ENCODE measurements around the gene TDRKH.
A peak's percentile ranks its signal among the peaks of the same experiment; 100 is the strongest.

The TDRKH gene, protein sequence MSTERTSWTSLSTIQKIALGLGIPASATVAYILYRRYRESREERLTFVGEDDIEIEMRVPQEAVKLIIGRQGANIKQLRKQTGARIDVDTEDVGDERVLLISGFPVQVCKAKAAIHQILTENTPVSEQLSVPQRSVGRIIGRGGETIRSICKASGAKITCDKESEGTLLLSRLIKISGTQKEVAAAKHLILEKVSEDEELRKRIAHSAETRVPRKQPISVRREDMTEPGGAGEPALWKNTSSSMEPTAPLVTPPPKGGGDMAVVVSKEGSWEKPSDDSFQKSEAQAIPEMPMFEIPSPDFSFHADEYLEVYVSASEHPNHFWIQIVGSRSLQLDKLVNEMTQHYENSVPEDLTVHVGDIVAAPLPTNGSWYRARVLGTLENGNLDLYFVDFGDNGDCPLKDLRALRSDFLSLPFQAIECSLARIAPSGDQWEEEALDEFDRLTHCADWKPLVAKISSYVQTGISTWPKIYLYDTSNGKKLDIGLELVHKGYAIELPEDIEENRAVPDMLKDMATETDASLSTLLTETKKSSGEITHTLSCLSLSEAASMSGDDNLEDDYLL

DNA sequence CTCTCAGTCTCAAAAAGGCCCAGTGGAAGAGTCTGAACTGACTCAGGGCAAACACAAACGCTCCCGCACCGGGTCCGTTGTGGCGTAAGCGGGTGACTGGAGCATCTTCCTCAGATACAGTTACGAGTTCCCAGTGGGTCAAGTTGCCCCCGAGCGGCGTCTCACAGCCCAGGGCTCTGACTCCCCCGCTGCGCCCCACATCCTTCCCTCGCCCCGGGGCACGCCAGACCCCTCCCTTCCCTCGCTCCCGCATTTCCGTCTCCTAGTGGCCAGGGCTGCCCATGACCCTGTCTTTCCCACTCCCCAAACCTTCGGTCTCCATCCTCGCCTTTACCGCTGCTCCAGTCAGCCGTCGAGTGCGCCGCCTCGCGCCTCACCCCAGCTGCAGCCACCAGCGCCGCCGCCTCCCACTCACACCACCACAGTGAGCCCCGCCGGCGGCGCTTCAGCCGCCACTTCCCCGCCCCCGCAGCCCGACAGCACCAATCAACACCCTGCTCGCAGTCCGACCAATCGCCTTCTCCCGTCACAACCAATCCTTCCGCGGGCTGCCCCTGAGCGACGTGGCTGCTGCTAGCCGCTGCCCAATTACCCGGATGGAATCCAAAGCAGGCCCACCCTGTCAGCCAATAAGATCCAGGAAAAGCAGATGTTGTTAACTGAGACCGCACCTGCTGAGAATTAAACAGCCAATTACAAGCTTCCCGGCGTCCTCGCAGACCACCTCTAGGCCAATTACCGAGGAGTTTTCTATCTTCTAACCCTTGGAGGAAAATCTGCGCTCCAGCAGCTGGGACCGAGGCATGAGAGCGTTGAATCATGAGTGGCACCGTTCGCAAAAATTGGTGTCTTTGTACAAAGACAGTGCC is at the start of gene TDRKH:
Gene TDRKH, minus strand, starts transcription at position 430 of the 869 bp plus-strand sequence. CDS start 7,478 bp downstream, outside the sequence.
- DNase-seq = peak; percentile 88 to 99

DNA sequence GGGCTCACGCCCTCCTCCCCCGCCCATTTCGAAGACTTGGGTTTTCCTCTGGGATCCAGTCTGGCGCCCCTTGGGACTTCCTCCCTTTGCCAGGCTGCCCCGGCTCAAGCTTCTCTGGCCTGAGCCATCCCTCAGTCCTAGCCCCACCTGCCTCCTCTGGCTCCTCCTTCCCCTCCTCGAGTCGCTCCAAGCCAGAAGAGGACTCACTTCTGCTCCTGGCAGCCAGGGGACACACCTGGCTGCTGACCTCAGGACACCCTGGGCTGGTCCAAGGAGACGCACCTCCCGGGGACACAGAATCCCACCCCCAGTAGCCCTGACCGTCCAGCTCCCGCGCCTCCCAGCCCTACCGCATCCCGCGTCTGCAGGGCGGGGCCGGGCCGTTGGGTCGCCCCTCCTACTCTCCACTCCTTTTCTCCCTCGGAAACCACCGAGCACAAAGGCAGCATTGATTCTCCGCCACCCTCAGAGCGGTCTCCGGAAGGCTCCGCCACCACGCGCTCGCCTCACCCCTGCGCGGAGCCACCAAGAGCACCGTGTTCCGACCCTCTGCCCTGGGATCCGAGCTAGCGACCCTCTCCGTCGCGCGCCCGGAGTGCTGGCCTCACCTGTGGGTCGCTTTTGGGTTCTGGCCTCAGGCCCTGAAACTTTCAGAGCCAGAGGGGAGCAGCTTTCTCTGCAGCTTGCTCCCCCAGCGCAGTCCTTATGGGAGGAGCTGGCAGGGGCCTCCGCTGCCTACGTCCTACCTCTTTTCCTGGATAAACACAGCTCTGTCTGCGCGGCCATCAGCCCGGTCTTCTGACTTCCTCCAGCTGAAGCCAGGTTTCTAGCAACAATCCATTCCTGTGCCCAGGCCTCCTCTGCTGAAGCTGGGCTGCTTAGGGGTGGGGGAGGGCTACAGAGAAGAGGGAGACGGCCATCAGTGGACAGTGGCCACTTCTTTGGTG is 49.4 kb upstream of the TDRKH start, which contains the start of gene C2CD4D:
Gene C2CD4D, minus strand, starts transcription at position 364 of the 947 bp plus-strand sequence. CDS start 831 bp downstream, outside the sequence.
- no peak for DNase-seq

DNA sequence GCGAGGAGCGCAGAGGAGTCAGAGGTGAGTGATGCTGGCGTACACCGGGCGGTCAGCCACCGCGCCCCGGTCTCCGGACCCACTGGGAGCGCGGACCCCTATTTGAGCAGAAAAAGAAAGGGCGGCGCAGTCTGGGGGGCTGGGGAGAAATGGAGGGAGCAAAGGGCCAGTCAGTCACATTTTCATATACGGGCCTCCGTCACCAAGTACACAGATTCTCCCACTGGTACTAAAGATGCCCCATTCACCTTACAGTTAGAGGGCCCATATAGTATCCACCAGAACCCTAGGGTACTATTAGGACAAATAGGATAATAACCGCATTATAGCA is 48.7 kb upstream of the TDRKH start:
- no peak for DNase-seq

DNA sequence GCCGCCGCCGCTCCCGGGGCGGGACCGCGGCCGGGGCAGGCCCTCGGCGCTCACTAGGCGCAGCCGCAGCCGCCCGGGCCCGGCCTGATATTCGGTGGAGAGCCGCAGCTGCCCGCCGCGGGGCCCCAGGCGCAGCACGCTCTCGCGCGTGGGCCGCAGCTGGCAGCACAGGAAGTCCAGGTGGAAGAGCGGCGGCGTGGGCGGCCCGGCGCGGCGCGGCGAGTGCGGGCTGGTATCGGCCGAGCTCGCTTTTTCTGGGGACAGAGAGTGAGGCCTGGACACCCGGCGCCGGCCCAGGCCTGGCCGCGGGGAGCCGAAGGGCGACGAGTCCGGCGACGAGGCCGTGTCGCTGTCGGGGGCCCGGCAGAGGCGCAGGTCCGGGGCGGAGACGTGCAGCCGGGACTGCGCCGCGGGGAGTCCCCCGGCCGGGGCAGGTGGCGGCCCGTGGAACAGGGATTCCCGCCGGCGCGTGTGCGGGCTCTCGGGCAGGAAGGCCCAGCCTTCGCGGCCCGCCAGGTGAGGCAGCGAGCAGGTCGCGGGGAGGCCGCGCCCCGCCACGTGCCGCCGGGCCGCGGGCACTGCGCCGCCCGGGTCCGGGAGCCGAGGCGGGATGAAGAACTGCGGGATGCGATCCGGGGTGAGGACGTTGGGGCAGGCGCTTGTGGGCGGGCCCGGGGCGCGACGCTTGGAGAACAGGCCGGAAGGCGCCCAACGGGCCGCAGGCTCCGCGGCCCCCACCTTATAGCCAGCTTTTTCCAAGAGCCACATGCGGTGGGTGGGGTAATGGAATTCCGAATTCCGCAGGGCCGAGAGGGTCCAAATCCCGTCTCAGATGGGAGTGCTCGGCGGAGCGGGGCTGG is 48.2 kb upstream of the TDRKH start:
- DNase-seq = no peak

DNA sequence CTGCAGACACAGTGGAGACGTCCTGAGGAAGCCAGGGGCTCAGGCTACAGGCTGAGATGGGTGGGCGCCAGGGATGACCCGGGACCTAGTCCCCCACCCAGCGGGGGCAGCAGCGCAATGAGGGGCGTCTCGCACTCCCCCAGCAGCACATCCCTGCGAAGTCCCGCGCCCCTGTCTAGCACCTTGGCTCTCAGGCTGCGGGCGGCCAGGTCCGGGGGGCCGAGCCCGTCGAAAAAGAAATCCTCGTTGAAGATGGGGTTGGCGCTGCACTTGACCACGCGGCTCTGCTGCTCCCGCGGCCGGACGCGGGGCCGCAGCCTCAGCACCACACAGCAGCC is 47.6 kb upstream of the TDRKH start:
- no peak for DNase-seq

DNA sequence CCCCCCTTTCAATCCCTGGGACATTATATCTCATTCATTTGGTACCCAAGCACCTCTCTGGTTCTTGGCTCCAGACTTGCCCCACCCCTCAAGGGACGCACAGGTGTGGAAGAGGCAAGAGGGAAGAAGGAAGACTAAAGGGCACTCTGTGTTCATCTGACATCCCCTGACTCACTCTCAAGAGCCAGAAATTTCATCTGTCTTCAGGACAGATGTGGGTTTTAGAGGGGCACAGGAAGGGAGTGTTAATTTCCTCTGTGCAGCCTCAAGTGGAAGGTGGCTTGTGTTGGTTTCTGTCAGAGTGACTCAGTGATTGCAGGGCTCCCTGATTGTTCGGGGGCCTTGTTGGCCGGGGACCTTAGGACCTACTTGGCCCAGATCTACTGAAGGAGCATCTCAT is 46.9 kb upstream of the TDRKH start:
- DNase-seq = no peak

DNA sequence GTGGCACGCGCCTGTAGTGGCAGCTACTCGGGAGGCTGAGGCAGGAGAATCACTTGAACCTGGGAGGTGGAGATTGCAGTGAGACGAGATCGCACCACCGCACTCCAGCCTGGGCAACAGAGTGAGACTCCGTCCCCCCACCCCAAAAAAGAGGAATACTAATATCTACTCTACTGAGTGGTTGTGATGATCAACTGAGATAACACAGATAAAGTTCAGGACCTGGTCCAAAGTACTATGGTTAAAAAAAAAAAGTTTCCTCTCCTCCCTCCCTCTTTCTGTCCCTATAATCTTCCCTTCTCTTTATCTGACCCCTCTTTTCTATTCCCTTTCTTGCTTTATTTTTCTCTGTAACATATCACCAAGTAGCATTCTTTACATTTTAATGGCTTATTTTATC is 45.3 kb upstream of the TDRKH start:
- DNase-seq = no peak

DNA sequence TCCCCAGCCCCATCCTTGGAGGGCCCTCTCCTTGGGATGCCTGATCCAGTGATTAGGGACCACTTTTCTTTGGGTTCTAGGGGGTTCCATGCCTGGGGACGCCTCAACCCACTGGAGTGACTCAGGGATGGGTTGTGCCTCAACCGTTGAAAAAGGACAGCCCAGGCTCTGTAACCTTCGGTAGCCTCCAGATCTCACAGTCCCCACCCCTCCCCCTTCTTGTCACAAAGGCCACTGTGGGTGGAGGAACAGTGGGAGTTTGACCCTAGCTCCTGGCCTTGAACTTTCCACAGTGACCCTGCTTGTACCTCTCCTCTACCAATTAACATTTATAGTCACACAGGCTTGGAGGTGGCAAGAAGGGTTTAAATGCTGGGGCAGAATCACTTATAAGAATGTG is 43.9 kb upstream of the TDRKH start:
- no peak for DNase-seq

DNA sequence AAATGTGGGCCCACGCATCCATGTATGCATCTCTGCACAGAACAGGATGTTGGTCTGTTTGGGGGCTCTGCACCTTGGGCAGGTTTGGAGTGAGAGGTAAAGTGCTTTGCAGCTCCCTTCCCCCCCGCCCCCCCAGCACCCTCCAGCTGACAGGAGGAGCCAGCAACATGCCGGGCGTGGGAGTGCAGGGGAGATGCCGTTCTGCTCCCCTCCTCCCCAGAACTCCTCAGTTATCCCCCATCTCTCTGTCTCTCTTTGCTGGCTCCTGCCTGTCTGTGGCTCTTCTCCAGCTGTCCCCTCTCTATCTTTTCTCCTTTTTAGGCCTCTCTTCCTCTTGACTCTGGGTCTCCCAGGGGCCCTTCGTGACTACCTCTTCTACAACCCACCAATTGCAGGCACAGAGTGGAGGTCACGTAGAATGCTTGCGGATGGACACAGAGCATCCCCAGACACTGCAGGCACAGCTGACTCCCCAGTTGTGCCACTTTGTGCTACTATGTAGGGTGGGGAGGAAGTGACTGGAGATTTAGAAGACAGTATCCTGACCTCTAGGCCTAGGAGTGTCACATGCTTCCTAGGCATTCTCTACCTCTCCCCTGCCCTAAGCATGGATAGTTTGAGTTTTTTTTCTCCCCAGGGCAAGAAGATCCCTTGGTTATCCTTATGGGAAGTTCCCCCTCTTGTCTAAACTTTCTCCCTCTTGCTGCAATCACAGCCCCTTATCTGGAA is 43.0 kb upstream of the TDRKH start:
- DNase-seq = no peak

DNA sequence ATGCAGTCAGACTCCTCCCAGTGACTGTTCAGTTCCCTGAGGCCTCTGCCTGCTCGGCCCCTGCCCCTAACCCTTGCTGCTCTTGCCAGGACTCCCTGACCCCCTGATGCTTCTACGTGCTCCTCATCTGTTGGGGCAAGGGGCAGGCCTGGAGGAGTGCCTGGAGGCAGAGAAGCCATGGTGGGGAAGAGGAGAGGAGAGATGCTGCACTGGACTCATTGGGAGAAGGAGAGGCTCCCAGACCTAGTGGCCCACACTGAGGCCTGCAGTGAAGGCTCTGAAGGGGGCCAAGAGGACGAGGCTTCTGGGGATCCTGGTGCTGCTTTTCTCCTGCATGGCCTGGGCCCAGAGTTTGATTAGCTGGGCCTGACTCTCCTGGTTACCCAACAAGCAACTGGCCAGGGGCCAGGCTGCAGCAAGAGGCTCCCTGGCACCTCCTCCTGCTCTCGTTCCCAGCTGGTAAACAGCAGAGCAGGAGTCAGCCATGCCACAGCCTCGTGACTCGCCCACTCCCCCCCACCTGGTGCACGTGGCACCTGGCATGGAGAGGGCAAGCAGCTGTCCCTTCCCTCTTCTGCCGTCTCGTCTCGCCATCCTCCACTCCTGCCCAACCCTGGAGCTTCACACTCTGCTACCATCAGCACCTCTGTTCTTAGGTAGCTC is 42.1 kb upstream of the TDRKH start:
- peak; percentile 58 to 63 for DNase-seq

DNA sequence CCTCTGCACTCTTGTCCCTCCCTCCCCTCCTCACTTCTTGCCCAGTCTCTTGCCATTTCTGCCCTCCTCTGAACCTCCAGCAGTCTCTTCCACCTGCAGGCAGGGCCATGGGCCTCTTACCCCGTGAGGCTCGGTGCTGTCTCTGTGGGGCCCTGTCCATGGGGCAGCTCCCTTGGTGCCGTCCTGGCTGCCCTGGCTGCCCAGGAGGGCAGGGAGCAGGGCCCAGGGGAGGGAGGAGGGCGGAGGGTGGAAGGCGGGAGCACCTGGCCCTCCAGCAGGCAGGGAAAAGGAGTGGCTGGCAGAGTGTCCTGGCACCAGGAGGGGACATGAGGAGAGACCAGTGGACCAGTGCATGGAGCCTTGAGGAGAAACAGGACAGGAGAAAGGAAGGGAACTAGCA is 41.3 kb upstream of the TDRKH start, which contains the start of gene RORC:
Gene RORC, minus strand, starts transcription at position 198 of the 400 bp plus-strand sequence. Its CDS starts 38 bp downstream, at position 160.
- DNase-seq = peak in 1 of 2 experiments; percentile 63

DNA sequence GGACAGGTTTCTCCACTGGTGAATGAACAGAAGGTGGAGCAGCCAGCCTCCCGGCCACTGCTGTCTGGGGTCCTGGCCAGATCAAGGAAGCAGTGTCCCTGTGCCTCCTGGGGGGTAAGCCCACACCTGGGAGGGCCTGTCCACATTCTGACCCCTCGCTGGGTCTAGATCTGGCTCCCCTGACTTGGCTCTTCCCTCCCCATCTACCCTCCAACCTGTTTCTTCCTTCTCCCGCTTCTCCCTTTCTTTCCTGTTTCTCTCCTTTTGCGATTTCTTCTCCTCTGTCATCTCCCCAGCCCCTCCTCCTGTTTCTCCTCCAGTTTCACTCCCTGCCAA is 40.9 kb upstream of the TDRKH start:
- no peak for DNase-seq

DNA sequence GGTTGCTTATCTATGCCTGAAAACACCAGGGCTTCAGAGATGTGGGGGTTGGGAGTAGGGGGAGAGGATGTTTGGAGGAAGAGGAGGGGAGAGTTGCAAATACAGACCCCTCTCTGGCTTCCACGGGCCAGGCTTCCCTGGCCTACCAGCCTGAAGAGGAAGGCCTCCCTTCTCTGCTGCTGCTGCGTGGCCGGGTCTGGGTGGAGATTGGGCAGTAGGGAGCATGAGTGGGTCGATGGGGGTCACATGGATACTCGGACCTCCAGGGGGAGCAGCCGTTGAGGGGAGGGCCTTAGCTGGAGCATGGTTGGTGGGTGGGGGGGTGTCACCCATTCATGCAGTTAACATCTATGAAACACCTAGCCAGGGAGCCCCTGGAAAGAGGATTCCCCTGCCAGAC is 39.8 kb upstream of the TDRKH start:
- DNase-seq = no peak

DNA sequence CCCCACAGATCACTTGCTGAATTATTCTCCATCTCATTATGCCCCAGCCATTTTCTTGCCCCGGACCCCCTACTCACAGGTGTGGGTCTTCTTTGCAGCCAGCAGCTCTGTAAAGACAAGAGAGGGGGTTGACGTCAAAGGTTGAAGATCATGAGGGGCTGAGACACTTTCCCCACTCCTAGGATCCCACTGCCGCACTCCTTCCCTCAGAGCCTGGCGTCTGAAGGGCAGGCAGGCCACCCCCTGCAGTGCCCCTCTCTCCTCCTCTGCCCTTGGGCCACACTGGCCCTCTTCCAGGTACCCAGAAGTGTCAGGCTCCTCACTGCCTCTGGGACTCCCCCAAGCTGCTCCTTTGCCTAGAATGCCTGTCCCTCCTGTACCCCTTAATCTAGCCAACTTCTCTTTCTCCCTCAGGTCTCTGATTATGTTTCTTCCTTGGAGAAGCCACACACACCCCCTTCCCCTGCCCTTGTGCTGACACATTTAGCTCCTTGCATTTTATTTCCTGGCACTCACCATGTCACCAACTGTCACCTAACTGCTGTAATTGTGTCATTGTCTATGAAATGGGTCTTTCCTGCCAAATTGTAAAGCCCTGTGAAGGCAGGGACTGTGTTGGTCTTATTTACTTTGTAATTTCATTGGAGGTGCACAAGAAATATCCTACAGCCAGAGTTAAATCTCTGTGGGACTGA is 39.2 kb upstream of the TDRKH start:
- DNase-seq = no peak

DNA sequence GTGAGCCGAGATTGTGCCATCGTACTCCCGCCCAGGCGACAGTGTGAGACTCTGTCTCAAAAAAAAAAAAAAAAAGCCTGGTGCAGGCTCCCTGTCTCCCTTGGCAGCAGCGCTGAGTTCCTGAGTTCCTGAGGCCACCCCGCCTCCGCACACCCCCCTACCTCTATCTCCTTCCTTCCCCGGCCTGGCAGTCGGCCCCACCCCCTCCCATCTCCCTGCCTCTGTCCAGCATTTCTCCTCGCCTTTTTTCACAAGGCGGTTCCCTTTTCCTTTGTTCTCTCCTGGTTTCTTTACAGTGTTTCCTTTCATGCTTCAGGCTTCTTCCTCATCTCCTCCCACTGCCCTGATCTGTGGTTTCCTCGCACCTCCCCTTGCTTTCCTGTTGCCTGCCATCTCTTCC is 38.6 kb upstream of the TDRKH start:
- no peak for DNase-seq

DNA sequence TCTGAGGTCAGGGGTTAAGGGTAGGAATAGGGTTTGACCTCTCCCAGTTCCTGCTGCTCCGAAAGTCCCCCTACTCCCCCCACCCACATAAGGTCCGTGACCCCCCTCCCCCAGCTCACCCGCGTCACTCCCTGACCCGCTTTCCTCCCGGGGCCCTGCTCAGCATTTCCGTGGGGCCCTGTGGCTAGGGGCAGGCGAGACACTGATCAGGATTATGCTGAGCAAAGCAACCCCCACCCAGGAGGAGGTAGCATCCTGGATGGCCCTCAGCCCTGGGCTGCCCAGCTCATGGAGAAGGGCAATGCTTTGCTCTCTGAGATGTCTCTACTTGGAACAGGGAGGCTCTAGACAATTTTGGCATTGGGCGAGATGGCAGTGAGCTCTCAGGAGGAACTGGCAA is 37.6 kb upstream of the TDRKH start:
- DNase-seq = no peak

DNA sequence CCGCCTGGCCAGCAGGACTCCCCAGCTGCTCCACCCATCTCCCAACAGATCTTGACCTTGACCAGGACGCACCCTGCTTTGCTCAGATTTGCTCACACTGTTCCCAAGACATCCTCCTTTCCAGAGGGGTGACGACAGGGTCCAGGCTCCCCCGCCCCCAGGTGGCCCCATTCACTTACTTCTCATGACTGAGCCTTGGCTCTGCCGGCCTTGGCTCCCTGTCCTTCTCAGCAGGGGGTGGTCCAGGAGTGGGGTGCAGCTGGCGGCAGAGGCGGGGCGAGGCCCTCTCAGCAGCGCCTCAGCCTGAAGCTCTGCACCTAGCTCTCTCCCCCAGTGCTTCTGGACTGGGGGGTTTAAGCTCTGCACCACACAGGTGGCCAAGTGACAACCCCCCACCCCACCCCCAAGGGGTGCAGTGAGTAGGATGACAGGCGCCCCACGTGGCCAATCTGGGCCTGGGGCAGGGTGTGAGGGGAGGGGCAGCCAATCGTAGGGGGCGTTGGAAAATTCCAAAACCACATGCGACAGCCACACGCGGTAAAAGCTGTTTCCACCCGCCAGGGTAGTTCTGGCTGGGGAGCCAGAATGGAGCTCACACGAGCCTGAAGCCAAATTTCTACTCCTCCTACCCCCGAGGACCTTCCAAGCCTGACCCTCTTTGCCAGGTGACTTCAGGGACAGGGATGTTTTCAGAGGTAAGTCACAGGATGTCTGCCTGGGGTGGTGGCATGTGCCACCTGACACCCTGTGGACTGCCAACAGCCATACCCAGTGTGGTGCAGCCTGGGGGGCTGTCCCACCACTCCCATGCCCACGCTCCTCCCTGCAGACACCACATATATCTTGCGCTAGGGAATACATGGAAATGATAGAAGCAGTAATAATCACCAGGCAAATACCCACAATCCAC is 35.7 kb upstream of the TDRKH start:
- DNase-seq = no peak

DNA sequence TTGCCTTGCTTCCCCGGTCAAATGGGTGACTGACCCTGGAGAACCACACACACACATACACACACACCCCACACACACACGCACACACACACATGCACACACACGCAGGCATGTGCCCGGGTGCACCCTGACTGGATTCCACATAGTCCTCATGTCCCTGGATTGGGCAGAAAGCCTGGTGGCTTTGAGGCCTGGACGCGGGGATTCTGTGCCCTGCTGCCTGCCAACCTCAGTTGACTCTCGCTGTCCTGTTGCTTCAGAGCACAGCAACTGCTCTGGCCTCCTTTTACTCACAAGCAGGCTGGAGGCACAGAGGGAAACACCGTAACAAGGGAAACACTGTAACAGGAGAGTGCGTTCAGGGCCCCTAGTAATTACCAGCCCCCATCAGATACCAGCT is 34.9 kb upstream of the TDRKH start:
- no peak for DNase-seq

DNA sequence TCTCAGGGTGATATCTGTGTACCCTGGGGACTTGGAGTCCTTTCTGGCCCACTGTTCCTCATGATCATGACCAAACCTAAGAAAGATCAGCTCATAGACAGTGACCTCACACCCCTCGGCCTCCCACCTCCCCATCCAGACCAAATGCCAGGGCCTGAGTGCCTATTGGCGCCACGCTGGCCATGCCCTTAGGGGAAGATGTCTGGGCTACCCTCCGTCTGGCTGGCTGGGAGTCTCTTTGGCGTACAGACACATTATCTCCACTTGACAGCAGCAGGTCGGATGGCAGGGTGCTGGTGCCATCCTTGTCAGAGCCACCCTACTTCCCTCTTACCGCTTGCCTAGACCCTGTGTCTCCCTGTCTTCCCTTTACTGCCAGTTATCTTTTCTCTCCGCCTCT is 32.9 kb upstream of the TDRKH start:
- no peak for DNase-seq
